Measurements from ENCODE around the gene DNAJB1.
"Not testable (repeated sequence)": the region's sequence is repeated elsewhere in the genome, so short reads cannot be mapped to it uniquely, and the experiment has no call there.

The DNAJB1 gene

DNA sequence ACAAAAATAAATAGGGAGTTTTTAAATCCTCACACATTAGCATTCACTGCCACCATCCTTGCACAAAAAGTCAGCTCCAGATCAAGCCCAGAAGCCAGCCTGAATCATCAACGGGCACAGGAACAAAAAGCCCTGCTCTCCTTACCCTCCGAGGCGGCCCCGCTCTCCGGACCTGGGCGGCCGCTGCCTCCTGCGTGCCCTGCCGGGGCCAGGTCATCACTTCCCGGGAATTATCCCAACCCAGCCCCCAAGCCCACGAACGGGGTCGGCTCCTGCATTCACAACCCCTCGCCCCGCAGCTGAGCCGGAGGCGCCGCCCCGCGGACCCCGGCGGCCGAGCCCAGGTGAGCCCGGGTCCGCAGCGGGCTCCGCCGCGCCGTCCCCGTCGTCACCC lies 754 bp downstream of the DNAJB1 start:
- no peak for DNase-seq

DNA sequence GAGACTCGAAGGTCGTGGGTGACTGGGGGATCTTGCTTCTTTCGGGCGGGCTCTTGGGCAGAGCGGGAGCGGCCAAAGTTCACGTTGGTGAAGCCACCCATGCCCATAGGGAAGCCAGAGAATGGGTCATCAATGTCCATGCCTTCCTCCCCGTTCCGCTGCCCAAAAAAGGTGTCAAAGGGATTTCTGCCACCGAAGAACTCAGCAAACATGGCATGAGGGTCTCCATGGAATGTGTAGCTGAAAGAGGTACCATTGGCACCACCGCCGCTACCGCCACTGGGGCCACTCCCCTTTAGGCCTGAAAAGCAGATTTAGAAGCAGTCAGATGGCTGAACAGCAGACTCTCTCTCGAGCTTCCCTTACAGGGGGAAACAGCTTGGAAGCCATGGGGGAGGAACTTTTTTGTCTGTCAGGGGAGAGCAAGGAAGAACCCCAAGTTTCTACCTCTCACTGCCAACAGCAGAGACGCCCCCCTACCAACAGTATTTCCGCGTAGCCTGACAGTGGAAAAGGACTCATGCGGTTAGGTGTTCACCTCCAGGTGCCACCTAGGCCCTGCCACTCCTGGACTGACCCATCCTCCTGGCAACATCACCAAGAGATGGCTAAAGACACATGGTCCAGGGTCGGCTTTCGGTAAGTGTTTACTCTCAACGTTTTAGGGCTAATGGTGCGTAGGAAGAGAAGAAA lies 1.3 kb downstream of the DNAJB1 start:
- DNase-seq: no peak

DNA sequence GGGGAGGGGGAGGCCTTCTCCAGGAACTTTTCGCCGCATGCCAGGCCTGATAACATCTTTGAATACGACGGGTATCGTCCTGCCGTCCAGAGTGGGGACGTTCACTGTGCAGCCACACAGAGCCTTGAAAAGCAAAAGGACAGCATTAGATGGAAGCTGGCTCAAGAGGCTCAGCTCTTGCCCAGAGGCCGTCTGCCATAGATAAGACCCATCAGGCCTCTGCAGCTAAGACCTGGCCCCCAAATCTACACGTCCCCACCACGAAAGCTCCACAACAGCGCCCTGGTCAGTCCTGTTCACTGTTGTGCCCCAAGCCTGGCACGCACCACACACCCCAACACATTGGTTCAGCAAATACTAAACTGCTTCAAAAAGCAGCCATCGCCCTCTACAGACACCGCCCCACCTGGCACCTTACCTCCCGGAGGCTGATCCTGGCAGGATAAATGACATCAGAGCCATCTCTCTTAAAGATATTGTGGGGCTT lies 2.1 kb downstream of the DNAJB1 start:
- DNase-seq: no peak

DNA sequence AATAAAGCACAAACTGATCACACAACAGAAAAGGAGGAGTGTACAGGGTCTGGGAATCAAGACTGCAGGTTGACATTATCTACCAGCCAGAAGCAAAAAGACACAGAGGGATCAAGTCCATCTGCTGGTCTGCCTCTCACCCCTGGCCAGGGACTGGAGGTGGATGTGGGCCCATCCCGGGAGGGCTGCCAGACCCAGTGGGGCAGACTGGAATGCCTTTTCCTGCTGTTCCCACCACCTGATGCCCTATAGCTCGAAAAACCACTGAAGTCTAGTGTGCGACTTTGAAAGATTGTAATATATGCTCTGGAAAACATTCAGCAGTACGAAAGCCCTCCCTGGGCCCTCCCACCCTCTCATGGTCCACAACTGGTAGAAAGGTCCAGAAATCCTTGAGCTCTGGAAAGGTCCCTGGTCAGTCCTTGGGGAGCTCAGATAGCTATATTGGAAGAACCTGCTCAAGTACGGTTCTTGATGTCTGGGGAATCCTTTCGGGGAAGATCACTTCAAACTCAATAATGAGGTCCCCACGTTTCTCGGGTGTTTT lies 2.6 kb downstream of the DNAJB1 start:
- no peak for DNase-seq

DNA sequence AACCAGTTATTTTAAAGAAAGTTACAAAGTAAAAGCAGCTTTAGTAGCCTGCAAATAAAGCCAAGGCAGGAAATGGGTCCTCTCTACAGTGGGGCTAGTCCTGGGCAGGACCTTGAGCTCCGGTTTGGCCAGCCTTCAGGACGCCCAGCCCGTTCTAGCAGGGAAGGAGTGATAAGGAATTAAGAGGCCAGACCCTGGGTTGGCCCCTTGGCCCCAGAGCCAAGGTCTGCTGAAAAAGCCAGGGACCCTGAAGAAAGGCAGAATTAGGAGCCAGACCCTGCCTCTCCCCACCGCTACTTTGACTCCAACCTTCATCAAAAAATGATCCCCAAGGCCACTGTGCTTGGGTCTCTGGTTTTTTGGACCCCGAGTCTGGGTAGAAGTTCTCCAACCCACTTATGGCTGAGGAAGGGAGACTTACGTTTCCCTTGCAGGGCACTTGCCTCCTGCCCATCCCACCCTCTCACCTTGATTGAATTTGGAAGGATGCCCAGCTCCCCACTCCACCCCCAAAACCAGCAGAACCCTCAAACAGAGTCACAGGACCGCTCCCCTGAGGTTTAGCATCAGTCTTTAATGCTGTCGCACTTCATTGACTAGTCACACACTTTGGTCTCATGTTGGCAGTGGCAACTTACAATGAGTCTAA lies 3.9 kb downstream of the DNAJB1 start:
- DNase-seq: no peak

DNA sequence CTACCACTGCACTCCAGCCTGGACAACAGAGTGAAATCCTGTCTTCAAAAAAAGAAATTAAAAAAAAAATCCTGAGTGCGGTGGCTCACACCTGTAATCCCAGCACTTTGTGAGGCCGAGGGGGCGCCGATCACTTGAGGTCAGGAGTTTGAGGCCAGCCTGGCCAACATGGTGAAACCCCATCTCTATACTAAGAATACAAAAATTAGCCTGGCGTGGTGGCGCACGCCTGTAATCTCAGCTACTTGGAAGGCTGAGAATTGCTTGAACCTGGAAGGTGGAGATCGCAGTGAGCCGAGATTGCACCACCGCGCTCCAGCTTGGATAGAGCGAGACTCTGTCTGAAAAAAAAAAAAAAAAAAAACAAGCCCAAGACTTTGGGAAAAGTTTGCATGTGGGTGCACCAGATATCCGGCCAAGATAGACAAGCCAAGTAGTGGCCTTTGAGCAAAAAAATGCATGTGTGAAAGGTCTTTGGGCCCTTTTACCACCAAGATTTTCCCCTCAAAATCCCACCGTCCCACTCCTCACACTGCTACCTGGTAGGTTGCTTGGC lies 5.7 kb downstream of the DNAJB1 start:
- no peak for DNase-seq

DNA sequence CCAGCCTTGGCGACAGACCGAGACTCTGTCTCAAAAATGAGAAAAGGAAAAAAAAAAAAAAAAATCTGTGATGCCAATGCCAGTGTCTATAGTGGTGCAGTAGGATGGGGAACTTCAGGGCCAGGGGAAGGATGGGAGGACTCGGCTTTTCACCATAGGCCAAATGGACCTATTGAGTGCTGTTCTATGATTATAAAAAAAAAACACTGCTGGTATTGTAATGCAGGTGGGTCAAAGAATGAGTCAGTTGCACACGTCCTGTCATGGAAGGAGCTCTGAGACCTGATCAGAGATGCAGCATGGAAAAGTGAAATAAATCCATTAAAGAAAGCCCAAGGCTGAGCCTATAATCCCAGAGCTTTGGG lies 7.0 kb downstream of the DNAJB1 start:
- no peak for DNase-seq

DNA sequence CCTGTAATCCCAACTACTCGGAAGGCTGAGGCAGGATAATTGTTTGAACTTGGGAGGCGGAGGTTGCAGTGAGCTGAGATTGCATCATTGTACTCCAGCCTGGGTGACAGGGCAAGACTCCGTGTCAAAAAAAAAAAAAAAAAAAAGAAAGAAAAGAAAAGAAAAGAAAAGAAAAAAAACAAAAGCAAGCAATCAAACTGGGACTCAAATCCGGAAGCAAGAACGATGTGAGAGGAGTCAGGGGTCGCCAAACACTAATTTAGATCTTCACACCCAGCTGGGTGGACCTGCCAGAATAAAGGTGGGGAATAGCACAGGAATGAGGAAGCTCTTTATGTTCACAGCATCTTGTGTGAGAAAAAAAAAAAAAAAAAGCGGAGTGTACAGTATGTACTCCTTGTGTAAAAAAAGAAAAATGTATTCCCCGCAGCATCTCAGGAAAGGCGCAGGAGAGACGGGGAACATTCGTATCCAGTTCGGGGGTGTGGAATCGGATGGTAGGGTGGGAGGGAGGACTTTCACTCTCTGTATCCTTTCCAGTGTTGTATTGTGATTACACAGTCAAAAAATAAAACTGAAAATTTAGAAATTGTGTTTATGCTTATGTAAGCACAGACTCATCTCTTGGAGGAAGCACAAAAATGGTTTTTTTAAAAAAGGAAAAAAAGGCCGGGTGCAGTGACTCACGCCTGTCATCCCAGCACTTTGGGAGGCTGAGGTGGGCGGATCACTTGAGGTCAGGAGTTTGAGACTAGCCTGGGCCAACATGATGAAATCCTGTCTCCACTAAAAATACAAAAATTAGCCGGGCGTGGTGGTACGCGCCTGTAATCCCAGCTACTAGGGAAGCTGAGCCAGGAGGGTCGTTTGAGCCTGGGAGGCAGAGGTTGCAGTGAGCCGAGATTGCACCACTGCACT lies 7.6 kb downstream of the DNAJB1 start:
- no peak for DNase-seq

DNA sequence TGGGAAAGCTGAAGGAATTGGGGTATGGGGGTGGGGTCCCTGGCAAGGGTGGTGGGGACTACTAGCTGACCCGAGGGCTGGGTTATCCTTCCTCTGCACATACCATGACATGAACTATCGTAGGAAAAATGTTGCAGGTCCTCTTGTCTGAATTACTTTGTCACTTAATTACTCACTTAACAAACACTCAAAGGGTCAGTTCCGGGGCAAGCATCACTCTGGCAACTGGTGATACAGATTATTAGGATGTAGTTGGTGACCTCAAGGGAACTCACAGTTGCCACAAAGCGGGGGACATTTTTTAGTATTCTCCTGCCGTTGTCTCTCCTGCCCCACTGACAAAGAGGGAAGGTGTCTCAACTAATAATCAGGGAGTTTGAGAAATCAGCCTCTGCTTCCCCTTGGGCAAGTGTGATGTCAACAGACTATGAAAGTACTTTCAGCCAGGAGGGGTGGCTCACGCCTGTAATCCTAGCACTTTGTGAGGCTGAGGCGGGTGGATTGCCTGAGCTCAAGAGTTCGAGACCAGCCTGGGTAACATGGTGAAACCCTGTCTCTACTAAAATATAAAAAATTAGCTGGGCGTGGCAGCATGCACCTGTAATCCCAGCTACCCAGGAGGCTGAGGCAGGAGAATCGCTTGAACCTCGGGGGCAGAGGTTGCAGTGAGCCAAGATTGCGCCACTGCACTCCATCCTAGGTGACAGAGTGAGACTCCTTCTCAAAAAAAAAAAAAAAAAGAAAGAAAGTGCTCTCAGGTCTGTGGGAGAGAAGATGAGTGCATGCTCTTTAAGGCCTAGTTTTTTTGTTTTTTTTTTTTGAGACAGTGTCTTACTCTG lies 10.3 kb downstream of the DNAJB1 start:
- DNase-seq: no peak

DNA sequence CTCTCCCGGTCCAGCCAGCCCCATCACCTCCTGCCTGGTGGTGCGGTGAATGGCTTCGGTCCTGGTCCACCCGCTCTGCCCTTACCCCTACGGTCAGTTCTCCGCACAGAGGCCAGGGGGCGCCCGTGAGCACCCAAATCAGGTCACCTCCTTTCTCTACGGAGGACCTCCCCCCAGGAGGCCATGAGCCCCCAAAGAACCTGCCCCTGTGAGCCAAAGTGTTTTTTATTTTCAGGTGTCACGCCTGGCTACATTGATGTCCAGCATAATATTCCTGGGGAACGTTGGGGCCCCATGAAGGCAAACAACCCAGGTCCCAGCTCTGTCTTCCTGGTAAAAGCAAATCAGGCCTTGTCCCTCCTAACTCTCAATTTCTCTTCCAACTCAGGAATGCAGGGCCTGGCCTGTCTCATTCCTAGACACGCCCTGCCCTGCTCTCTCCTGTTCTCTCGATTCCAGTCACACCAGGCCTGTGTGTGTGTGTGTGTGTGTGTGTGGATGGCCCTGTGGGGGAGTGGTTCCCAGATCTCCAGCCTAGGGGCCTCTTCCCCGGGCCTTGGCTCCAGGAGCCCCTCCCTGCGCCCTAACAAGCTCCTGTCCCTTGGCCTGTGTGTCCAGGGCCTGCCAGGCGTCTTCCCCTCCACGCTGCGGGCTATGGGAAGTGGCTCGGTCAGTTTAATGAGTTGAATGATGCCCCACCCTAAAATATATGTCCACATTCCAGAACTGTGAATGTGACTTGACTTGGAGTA lies 12.5 kb downstream of the DNAJB1 start:
- peak; percentile 80 for DNase-seq

DNA sequence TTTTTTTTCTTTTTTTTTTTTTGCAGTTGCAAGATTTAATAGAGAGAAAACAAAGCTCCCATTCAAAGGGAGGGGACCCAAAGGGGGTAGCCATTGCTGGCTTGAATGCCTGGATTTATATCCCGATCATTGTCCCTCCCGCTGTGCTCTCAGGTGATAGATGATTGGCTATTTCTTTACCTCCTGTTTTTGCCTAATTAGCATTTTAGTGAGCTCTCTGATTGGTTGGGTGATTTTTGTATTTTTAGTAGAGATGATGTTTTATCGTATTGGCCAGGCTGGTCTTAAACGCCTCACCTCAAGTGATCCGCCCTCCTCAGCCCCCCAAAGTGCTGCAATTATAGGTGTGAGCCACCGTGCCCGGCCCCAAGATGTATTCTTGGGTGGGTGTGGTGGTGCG lies 13.6 kb downstream of the DNAJB1 start:
- DNase-seq: not testable (repeated sequence)

DNA sequence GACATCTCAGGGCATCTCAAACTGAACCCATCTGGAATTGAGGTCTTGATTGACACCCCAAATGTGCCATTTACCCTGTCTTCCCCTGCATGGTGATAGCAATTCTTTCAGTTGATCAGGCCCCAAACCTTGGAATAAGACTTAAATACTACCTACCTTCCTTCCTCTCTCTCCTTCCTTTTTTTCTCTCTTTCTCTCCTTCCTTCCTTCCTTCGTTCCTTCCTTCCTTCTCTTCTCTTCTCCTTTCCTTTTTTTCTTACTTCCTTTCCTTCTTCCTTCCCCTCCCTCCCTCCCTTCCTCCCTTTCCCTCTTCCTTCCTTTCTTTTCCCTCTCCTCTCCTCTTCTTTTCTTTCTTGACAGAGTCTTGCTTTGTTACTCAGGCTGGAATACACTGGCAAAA lies 14.9 kb downstream of the DNAJB1 start:
- DNase-seq: no peak

DNA sequence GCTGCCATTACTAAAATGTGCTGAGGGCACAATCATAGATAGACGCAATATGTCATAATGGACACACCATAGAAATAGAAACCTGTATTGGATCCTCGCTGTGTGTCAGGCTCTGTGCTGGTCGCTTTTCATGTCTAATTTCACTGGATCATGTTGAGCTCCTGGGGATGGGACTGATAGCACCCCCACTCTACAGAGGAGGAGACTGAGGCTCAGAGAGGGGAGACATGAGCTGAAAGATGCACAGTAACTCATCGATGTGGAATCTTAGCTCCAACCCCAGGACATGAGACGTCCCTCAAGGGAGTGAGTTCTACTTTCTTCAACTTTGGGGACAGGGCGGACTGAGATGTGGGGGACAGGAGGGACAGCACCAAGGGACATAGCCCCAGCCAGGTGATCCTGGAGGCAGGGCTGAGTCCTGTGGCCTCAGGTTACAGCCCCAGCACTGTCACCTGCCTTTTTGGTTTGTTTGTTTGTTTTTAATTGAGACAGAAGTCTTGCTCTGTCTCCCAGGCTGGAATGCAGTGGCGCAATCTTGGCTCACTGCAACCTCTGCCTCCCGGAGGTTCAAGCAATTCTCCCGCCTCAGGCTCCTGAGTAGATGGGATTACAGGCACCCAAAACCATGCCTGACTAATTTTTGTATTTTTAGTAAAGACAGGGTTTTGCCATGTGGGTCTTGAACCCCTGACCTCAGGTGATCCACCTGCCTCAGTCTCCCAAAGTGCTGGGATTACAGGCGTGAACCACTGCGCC lies 15.7 kb downstream of the DNAJB1 start:
- DNase-seq: no peak

DNA sequence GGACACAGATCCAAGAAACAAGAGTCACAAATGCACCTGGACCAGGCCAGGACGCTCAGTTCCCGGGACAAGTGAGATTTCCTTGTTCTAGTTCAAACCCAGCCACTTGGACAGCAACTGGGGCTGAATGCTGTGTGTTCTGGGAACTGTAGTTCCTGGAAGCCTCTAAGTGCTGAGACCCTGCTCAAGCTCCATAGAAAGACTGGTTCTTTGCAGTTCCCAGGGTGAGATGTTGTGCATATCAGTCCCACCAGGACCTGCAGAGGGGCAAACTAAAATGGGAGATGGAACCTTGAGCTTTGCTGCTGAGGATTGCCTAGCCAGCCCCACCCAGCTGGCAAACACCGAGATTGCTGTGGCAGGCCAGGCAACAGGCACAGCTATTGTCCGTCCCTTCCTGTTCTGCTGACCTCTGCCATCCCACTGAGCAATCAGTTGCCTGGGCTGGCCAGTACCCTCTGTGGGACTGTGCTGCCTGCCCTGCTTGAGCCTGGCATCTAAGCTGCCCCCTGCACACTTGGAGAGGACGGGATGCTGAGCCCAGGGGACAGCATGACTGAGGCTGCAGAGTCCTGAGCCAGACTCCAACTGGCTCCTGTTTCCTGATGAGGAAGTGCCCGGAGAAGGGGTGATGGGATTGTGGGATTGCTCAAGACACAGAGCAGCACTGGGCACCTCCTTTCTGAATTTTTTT lies 20.8 kb downstream of the DNAJB1 start:
- no peak for DNase-seq

DNA sequence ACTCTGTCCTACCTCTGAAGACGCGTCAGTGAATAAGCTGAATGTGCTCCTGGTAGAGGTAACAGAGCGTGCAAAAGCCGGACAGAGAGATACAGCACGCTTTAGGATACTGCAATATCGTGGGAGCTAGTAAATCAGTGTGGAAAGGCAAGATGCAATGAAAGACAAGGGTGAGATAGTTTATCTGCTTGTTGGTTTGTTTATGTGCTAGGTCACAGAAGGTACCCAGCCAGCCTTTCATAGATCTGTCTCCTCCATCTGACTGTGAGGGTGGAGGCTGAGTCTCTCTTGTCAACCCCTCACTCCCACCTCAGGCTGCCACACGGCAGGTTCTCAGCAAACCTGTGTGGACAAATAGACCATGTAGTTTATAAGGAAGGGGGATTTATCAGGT lies 21.4 kb downstream of the DNAJB1 start:
- DNase-seq: no peak

DNA sequence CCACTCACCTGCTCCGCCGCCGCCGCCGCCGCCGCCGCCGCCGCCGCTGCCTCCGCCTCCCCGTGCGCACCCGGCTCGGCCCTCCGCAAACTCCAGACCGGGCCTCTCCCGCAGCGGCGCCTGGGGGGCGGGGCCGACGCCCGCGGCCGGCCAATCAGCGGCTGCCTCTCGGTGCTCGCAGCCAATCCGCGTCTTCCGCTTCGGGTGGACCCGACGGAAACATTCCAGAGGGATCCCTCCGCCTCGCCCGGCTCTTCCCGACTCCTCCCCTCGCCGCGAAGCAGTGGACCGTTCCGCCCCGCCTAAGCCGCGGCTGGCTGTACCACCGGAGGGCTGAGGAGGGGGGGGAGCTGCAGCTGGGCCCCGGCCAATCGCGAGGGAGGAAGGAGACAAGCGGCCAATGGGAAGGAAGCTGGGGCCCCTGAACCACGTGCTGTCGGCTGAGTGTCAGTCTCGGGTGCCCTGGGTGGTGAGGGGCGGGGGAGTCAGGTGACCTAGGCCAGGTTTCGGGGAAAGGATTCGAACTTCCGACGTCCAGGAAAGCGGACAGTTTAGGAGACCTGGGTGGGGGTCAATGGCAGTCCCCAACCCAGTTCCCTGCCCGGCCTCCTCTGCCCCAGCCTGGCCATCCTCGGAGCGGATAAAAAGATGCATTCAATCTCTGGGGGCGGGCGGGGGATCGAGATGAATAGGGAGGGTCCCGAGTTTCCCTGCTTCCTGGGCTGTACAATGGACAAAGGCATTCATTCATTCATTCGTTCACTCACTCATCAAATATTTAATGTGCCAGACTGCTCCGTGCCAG lies 22.0 kb downstream of the DNAJB1 start, which contains the start of gene GIPC1:
Gene GIPC1, minus strand, starts transcription at position 99 of the 805 bp plus-strand sequence. CDS start 13,151 bp downstream, outside the sequence.
- peak; percentile 92 for DNase-seq

DNA sequence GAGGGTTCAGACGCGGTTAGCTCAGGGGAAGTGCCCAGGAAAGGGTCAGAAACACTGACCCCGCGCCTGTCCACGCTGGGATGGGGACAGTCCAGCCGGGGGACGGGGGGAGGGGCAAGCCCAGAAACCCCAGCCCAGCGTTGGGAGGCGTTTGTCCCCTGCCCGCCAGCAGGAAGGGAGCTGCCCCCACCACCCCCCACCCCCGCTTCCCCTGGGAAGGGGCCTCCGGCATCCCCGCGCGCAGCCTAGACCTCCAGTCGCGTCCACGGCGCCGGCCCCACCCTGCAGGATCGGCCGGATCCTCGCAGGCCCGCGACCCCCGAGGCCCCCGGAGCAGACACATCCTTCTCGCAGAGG lies 22.5 kb downstream of the DNAJB1 start:
- DNase-seq: no peak

DNA sequence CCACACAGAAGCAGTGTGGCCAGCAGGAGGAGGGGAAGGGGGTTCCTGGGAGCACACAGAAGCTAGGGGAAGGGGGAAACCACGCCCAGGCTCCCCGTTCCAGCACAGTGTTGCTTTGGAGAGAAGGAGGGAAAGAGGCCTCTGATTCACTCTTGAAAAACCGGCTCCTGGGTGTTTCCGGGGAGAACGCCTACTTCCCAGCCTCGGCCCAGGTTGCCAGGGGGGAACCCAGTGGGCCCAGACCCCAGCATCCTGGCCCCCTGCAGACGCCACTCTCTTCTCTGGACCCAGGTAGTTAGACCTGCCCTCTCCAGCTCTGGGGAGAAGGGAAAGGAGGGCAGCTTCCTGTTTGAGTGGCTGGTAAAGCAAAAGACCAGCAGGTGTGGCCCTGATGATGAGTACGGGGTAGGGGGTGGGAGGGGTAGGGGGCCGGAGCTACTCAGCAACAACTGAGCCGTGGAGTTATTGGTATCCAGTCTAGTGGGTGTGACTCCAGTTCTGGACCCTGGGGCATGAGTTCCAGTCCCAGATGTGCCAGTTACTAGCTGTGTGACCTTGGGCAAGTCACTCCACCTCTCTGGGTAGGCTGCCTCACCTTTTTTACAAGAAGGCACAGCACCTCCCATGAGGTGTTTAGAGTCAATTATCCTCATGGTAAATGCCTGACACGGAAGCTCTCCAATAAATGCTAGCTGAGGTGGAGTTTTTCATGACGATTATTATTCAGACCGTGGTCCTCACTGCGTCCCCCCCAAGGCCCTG lies 23.1 kb downstream of the DNAJB1 start:
- DNase-seq: no peak

All from hematopoietic multipotent progenitor cell treated with erythropoietin and hydrocortisone succinate and interleukin-3 and kit ligand, for 4 days (in vitro differentiated cells).